IPS DF 4.7 (cell line): Measurements from ENCODE around the gene NHERF2.

ENCODE experiments used
- DNase-seq: peaks from one replicate; pipeline ENCODE4 v3.0.0-alpha.2; 2013; ENCODE audit warnings: low spot score; ENCODE audit errors: extremely low read depth

NHERF2 gene

GRCh38 chr16:2039274-2040031, 12.8 kb downstream of the NHERF2 start:
- no peak for DNase-seq

- DNase-seq: no peak
Observed at GRCh38 chr16:2040041-2040786, 13.5 kb downstream of the NHERF2 start.

GRCh38 chr16:2040787-2041522, 14.3 kb downstream of the NHERF2 start:
- no peak for DNase-seq

GRCh38 chr16:2042171-2042985, 15.7 kb downstream of the NHERF2 start:
- DNase-seq: no peak

- no peak for DNase-seq
Observed at GRCh38 chr16:2042986-2043666, 16.4 kb downstream of the NHERF2 start.

GRCh38 chr16:2043667-2044451, 17.2 kb downstream of the NHERF2 start:
- no peak for DNase-seq

GRCh38 chr16:2044541-2044940, 17.8 kb downstream of the NHERF2 start:
- DNase-seq: no peak

- DNase-seq: no peak
Observed at GRCh38 chr16:2045965-2046892, 19.5 kb downstream of the NHERF2 start.

GRCh38 chr16:2046893-2047329, 20.2 kb downstream of the NHERF2 start:
- DNase-seq: no peak

- peak; percentile 80 for DNase-seq
Observed at GRCh38 chr16:2047330-2048115, 20.8 kb downstream of the NHERF2 start, which contains the start of the genes NTHL1 and TSC2. TSS of gene NTHL1 (minus strand) at chr16:2047834. CDS start at chr16:2047823, 11 bp downstream. TSS of gene TSC2 (plus strand) at chr16:2047985. CDS start at chr16:2048616, 631 bp downstream.

- no peak for DNase-seq
Observed at GRCh38 chr16:2048116-2048543, 21.4 kb downstream of the NHERF2 start.

- DNase-seq: no peak
Observed at GRCh38 chr16:2053211-2053610, 26.5 kb downstream of the NHERF2 start.

- DNase-seq: no peak
Observed at GRCh38 chr16:2053897-2054296, 27.2 kb downstream of the NHERF2 start.

- DNase-seq: no peak
Observed at GRCh38 chr16:2054543-2055245, 28.0 kb downstream of the NHERF2 start.

GRCh38 chr16:2056077-2056476, 29.4 kb downstream of the NHERF2 start:
- DNase-seq: no peak

GRCh38 chr16:2056681-2057407, 30.1 kb downstream of the NHERF2 start:
- DNase-seq: no peak
